EH (cell line): ENCODE results near the gene EXOSC2.

Experiments
- DNase-seq: peaks from one replicate; pipeline ENCODE4 v3.0.0-alpha.2; 2015; ENCODE audit warnings: low read depth

Gene EXOSC2

DNA sequence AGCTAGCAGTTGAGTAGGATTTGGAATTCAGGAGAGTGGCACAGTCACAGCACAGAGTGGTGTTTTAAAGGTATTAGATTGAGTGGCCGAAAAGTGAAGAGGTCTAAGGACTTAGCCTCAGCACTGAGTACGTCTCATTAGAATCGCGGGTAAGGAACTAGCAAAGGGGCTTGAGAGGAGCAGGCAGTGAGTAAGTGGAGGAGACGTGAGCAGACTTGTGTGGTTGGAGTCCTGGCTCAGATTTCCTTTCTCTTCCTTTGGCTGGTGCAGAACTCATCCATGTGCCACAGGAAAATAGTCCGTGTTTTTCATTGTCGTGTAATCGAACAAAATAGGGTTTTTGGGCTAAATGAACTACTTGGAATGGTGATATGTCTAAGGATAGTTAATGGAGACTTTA lies 3.4 kb downstream of the EXOSC2 start:
- DNase-seq: no peak

DNA sequence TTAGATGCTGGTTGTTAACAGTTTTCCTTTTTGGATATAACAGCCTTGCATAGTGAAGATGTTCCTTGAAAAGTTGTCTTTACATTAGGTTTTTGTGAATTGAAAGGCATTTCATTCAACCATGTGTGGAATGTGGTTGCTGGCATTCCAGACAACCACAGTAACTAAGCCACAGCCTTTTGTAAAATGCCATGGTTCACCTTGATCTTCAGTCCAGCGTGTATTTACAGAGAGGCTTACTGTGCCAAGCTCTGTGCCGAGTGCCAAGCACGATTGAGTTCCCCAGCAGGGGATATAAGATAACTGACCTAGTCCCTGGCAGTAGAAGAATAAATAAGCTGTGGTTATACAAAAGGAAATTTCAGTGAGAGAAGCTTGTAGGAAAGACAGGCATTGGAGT lies 4.9 kb downstream of the EXOSC2 start:
- DNase-seq: peak; percentile 62

DNA sequence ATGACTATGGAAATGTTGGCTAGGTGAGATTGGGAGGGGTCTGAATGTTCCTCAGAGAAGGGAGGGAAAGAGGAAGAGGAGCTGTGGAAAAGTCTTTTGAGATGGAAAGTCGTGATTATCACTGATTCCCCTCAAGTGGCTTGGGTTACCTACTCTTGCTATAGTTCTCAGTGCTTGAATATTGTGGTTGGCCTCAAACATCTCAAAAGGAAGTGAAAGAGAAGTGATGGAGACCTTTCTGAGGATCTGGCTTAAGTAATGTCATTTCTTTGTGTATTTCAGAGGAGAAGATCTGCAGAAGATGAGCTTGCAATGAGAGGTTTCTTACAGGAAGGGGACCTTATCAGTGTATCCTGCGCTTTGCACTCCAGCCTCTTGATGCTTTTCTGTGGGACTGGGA lies 5.5 kb downstream of the EXOSC2 start:
- DNase-seq: no peak

DNA sequence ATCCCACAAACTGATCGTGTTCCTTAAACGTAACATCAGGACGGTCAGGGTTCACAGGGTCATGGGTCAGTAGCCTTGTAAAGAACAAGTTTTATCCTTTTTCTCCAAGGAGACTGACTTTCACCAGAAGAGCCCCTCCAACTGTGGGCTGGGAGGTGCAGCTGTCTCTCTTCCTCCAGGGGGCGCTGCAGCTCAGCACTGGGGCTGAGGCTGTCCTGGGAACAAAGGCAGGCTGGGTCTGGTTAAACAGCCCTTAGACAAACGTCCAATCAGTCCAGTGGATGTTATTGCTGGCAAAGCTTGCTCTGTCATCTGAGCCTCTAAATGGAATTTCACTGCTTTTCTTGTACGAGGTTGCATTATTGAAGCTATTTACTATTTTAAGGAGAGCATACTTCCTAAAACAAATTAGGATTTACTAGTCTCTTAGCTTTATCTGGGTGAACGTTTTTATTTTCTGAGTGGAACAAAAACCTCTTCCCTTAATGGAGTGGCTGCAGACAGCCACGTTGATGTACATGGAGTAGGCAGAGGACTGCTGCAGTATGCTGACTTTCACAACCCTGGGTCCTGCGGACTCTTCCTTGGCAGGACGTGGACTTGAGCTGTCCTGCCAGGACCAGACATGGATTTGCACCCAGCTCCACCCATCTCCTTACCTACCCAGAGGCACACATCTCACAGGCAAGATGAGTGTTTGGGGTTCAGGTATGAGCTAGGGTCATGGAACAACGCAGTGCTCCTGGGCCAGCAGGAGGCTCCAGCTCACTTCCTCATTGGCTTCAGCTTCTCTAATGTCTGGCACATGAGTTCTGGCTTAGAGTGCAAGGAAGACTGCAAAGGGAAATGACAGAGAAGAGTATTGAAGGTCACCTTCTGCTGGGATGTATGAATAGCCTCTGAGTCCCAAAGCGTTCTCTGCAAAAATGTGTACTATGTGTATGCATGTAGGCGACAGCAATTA lies 7.8 kb downstream of the EXOSC2 start:
- DNase-seq: peak; percentile 86

DNA sequence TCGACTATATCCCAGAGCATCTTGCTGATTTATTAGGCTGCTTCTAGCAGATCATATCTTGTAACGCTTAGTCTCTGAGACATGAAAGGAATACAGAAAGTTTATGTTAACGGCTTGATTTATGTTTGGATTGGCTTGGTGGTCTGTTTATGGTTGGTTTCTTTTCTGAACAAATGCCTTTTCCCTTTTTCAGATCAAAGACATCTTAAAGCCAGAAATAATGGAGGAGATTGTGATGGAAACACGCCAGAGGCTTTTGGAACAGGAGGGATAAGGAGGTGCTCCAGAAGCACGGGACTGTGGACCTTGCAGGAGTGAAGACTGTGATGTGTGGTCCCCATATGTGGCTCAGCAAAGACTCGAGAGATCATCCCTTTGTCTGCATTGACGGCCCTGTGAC lies 9.9 kb downstream of the EXOSC2 start:
- no peak for DNase-seq

DNA sequence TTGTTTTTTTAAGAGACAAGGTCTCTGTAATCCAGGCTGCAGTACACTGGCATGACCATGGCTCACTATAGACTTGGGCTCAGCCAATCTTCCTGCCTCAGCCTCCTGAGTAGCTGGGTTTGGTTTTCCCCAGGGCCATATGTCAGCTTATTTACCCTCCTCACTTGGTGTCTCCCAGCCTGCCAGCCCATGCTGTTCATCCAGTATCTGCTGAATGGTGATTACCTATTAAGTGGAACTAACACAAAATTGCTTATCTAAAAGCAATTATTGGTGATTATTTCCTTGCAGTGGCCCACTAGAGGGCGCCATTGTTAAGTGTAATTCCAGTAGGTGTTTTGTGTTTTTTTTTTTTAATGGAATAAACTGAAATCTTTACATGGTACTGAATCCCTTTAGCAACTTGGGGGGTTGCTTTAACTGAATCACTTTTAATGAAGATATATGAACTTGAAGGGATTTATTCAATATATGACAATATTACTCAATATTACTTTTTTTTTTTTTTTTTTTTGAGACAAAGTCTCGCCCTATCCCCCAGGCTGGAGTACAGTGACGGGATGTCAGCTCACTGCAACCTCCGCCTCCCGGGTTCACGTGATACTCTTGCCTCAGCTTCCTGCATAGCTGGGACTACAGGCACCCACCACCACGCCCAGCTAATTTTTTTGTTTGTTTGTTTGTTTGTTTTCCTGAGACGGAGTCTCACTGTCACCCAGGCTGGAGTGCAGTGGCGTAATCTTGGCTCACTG lies 13.8 kb downstream of the EXOSC2 start:
- DNase-seq: peak; percentile 71

DNA sequence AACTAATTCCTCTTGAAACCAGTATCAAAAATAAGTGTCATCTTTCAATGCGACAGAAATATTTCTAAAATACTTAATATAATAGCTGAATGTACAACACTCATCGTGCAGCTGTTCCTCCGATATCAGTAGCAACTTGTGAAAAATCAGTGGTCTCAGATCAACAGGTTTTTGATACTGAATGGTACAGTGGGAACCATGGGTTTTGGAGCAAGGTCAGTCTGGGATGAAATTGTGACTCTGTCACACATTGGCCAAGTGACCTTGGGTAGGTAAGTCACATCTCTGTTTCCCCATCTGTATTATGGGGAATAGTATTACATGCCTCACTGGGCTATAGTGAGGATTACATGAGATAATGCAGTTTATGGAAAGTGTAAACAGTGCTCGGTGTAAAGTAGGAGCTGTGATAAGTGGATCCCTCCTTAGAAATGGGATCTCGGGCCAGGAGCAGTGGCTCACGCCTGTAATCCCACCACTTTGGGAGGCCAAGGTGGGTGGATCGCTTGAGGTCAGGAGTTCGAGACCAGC lies 17.3 kb downstream of the EXOSC2 start:
- DNase-seq: no peak

DNA sequence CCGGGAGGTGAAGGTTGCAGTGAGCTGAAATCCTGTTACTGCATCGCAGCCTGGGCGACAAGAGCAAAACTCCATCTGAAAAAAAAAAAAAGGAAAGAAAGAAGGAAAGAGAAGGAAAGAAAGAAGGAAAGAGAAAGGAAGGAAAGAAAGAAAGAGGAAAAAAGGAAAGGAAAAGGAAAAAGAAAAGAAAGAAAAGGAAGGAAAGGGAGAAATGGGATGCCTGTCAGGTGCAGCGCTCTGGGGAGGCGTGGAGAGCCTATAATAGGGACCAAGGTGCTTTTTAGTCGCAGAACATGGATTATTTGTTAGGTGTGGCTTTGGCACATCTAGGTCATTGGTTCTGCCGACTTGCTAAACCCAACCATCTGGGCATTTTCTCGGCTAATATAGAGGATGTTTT lies 17.9 kb downstream of the EXOSC2 start:
- no peak for DNase-seq

DNA sequence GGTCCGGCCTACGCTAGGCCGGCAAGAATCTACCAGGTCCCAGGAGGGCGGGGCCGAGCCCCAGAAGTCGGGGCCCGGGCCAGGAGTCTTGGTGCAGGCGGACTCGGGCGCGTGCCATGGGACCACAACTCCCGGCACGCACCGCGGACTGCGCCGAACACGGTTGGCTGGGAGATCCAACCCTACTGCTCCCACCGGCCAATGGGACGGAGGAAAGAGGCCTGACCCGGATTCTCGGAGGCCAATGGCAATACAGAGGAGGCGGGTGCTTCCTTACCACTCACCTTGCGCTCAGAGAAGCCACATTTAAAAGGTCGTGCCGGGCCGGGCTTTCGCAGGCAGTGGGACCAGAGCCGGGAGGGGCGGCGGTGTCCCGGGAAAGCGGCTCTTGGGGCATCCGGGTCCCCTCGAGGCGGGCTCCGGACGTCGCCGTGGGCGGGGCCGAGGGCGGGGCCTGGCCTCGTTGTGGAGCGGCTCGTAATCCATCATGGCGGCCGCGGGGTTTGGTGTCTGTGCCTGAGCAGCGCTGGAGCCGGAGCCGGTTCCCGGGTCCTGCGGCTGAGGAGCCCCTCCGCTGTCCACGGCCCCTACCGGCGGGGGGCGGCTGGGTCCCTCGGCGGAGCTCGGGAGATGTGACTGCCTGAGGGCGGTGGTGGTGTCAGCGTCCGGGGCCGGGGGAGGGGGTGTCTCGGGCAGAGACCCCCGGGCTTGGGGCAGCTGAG lies 19.1 kb downstream of the EXOSC2 start:
- DNase-seq: peak; percentile 99

DNA sequence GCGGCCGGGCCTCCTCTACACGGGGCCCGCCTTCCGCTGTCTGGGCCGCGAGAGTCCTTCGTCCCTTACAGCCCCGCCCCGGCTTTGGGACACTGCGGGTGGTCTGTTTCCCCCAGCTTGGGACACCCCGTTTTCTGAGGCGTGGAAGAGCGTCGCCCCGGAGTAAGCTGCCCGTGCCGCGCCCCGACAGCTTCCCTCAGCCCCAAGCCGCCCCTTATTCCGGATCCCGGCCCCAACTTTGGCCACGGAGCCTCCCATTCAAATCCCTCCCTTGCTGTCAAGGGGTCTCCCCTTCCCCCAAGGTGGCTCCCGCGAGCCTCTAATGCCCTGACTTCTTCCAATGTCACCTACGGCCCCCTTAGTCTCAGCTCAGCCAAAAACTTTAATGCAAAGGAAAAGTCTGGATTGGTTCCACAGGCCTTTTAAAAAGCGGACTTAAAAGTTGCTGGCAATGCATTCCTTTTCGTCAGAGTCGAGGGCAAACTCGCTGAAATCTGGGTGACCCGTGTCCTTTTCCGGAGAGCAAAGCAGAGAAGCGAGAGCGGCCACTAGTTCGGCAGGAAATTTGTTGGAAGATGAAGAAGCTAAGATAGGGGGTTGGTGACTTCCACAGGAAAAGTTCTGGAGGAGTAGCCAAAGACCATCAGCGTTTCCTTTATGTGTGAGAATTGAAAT lies 19.8 kb downstream of the EXOSC2 start:
- DNase-seq: peak; percentile 68

DNA sequence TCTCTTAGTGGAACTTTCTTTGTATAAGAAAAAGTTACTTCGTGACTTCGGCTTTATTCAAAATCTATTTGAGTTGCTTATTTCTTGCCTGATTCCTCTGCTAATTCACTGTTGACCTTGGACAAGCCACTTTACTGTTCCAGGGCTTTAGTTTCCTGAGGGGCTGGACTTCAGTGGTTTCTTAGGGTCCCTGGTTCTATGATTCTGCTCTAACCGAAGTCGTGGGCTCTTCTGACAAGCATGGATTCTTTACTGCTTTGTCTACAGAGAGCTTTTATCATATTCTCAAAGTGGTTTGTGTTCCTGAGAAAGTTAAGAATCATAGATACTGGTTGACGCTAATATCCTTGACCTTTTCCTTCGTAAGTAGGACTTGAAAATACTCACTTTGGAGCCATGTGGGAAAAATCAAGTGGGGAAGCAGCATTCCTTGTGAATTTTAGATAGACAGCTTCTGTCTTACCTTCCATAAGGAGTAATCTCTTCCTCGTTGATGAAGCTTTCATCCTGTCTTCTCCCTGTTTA lies 21.1 kb downstream of the EXOSC2 start:
- DNase-seq: no peak

DNA sequence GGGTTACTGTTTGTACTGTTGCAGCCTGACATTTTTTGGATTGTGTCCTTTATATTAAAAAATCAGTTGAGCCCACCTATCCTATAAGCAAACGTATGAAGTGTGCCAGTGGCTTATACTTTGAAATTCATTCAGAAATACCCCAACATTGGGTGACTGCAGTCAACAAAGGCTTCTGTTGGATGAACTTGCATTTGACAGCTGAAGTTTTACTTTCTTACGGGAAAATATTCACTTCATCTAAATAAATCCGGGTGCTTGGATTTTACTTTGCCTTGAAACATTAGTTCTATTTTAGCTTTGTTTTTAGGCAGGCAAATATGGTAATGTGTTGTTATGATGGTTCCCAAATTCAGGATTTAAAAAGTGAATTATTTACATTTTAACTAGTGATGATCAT lies 21.7 kb downstream of the EXOSC2 start:
- no peak for DNase-seq

DNA sequence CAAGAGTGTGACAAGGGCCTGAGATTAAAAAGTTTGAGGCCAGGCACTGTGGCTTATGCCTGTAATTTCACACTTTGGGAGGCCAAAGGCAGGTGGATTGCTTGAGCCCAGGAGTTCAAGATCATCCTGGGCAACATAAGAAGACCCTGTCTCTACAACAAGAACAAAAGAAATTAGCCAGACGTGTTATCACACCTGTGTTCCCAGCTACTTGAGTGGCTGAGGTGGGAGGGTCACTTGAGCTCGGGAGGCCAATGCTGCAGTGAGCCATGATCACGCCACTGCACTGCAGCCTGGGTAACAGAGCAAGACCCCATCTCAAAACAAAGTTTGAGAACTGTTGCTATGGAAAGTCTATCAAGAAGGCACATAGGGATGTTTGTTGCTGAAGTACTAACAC lies 25.0 kb downstream of the EXOSC2 start:
- DNase-seq: no peak

DNA sequence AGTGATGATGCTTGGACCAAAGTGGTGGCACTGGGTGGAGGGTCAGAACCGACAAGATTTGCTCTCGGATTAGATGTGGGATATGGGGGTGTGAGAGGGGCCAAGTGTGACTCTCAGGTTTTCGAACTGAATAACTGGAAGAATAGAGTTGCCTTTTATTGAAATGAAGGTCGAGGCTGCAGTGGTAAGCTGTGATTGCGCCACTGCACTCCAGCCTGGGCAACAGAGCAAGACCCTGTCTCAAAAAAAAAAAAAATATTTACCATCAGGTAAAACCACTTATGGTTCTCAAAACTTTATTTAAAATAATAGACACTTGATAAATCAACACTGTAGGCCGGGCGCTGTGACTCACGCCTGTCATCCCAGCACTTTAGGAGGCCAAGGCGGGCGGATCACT lies 27.2 kb downstream of the EXOSC2 start:
- DNase-seq: no peak

DNA sequence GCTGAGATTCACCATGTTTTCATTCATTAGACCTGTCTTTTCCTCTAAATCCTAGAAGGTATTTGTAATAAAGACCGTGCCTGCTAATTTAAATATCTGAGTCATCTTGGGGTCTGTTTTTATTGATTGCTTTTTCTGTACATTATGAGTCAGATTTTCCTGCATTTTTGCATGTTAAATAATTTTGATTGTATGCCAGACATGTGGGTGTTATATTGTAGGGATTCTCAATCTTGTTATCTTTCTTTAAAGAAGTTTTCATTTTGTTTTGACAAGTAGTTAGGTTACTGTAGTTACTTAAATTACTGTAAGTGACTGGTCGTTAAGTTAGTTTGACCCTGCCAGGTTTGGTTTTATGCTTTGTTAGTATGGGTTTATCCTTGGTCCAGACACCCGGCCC lies 35.1 kb downstream of the EXOSC2 start:
- DNase-seq: peak; percentile 82

DNA sequence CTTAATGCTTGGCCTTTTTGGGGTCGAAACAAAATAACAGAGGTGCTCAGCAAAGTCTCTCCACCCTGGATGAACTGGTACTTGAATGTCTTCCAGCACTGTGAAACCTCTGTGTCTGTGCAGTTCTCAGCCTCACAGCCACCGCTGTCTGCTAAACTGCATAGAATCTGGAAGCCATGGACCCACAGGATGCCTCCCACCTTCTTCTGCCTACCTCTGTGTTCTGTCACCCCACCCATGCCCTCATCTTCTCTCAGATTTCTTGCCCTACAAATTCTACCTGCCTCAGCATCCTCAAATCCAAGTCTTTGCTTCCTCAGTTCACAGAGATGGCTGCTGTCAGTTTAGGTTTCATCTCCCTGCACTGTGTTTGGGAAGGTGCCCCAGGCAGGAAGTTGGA lies 35.6 kb downstream of the EXOSC2 start:
- no peak for DNase-seq

DNA sequence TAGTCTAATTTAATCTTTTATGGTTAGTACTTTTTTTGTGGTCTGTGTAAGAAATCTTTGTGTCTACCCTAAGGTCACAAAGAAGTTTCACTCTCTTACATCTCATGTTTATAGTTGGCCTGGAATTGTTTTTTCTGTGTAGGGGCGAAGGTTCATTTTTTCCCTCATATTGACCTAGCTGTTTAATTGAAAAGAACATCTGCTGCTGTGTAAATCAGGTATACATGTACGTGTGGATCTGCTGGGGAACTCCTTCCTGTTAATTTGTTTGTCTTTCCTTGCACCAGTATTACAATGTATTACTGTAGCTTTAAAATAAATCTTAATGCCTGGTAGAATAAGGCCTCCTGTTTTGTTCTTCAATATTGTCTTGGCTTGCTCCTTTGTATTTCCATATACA lies 37.8 kb downstream of the EXOSC2 start:
- DNase-seq: no peak

DNA sequence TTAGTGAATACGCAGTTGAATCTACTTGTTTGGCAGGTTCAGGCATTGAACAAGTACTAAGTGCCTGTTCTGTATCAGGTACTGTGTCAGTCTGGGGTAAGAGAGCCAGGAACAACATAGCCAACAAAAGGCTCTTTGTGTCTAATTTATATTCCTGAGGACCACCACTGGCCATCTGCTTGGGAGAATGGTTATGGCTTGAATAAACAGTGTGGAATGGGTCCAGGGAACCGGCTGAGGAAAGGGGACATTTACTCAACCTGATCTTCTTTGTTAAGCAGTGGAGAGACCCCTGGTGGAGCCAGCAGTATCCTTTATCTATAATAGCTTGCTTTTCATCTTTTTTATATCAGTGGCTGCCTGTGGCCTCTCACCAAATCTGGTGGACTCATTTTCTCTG lies 38.6 kb downstream of the EXOSC2 start:
- no peak for DNase-seq

DNA sequence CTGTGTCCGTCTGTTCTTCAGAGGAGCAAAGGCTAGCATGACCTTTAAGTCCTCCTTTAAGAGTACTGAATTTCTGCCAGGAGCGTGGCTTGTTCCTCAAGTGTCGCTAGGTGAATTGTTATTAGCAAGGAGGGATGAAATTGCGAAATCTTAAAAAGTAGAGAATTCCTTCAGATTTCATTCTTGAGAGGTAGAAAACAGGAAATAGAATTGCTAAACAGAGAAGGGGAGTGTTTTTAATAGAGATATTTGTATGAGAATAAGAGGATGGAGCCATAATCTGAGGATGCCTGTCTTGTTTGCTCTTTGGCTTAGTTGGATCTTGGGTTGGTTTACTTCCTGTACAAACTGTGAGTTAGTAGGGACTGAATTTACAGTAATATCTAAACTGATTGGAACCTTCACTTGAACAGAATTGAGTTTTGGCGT lies 39.2 kb downstream of the EXOSC2 start:
- no peak for DNase-seq

DNA sequence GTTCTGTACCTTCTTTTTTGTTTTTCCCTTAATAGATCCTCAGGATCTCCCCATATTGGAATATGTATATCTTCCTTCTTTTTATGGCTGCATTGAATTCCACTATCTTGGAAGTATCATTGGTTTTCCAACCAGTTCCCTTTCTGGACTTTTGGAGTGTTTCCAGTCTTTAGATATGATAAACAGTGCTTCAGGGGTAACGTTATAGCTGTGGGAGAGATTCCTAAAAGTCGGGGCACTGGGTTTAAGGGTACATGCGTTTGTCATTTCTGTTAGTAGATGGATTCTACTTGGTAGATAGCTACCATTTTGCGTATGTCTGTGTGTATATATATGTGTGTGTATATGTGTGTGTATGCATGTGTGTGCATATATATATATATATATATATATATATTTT lies 42.0 kb downstream of the EXOSC2 start:
- no peak for DNase-seq

DNA sequence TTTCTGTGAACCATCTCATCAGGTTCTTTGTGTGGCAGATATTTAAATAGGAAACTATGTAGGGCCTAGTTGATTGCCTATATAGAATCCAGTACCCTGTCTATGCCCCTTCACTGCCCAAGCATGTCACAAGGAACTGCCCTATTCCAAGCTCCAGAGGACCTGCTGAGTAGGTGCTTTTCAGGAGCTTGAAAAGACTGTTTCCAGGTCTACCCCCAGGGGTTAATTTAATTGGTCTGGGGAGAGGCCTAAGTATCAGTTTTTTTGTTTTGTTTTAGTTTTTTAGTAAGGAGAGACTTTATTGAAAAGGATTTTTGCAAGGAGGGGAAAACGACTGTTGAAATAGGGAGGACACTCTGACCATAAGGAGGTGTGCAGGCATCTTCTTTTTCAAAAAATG lies 43.3 kb downstream of the EXOSC2 start:
- no peak for DNase-seq

DNA sequence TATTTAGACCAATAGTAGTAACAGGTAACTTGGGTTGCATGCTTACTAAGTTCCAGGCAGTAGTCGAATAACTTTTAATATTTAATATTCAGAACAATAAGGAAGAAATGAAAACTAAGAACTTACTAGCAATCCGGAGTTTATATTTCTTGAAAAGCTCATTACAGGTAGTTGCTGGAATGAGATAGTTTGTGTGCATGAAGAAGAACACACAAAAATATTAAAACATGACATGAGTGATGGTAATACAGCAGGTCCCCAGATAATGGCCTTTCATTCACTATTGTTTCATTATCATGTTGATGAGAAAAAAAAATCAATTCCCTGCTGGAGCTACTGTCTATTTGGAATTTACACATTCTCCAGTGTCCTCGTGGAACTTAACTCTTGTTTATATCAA lies 44.7 kb downstream of the EXOSC2 start:
- DNase-seq: no peak
